ENCODE data around the gene KRTAP12-1. TPM values are rescaled to one million over a fixed set of nuclear protein-coding genes. Genes with fewer than 3 reads are reported as not detected.
"Not testable (repeated sequence)": the region's sequence is repeated elsewhere in the genome, so short reads cannot be mapped to it uniquely, and the experiment has no call there.

KRTAP12-1 gene
- total and polyA plus RNA-seq, 2 donors (not counting 1 experiment from before 2014, with no cell fraction given): not detected

DNA sequence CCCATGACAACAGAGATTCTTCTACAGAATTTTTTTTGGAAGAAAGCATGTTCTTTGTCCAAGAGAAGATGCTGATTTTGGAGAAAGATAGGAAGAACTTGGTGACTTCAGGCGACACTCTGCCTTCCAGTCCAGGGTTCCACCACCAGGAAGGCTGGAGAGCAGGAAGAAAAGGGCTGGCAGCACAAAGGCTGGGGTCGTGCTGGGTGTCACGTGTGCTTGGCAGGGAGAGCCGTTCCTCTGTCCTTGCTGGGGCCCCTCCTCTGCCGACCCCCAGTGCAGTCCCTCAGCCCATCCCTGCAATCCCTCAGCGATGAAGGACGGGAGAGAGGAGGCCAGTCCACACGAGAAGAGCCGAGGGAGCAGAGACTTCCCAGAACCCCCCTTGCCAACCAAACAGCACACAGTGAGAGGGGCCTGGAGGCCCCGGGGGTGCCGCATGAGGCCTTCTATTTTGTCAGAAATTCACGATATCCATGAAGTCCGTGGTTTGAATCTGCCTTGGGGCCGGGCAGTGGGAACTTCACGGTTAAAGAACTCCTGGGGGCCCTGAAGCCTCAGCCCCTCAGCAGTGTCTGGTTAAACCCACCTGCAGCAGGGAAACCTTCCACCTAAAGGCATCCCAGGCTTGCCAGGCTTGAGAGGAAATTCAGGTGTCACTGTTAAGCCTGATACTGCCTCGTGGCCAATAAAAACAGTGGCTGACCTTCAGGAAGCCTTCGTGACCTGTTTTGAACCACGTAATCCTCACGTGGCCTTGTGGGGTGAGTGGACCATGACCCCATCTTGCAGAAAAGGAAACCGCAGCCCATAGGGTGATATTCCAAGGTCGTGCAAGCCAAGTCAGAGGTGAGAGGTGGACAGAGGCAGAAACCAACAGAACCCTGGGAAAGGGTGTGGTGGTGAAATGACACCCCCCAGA, 18.4 kb upstream of the KRTAP12-1 start:
- no peaks in the 10 kb centered on the region for H3K79me2 ChIP-seq (ENCODE audit: control insufficient read depth, insufficient read depth, low read length)
- DNase-seq (ENCODE audit: low read depth in 2 of 2): no peak
- H3K4me3 ChIP-seq (replicated peaks in 1 of 4; ENCODE audit: control extremely low read depth in 1 of 4, insufficient read depth in 1 of 4, low read depth in 3 of 4, low read length in 4 of 4): no peak overlapping the region
- TF ChIP-seq, protein P1, sequence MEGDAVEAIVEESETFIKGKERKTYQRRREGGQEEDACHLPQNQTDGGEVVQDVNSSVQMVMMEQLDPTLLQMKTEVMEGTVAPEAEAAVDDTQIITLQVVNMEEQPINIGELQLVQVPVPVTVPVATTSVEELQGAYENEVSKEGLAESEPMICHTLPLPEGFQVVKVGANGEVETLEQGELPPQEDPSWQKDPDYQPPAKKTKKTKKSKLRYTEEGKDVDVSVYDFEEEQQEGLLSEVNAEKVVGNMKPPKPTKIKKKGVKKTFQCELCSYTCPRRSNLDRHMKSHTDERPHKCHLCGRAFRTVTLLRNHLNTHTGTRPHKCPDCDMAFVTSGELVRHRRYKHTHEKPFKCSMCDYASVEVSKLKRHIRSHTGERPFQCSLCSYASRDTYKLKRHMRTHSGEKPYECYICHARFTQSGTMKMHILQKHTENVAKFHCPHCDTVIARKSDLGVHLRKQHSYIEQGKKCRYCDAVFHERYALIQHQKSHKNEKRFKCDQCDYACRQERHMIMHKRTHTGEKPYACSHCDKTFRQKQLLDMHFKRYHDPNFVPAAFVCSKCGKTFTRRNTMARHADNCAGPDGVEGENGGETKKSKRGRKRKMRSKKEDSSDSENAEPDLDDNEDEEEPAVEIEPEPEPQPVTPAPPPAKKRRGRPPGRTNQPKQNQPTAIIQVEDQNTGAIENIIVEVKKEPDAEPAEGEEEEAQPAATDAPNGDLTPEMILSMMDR (conservative IDR thresholded peaks at IDR 0.05 in 1 of 2, IDR thresholded peaks at IDR 0.05 in 1 of 2; ENCODE audit: low read depth in 1 of 2, low read length in 2 of 2): no peak
- no peak for TF ChIP-seq EZH2 (IDR thresholded peaks at IDR 0.05; ENCODE audit: low read length, missing control alignments)
- no peak overlapping the region for H3K27ac ChIP-seq (ENCODE audit: insufficient read depth, low read length)
- H3K9me3 ChIP-seq (ENCODE audit: control insufficient read depth, insufficient read depth, low read depth, low read length): no peaks in the 10 kb centered on the region
- H3K4me1 ChIP-seq (ENCODE audit: control insufficient read depth, extremely low read depth, insufficient read depth, low read length): no peaks in the 10 kb centered on the region
- H3K36me3 ChIP-seq (ENCODE audit: control insufficient read depth, insufficient read depth, low read length): no peaks in the 10 kb centered on the region
- no peaks in the 10 kb centered on the region for H4K20me1 ChIP-seq (ENCODE audit: control insufficient read depth, extremely low read depth, insufficient read depth, low read length)
- no peak overlapping the region for H2AFZ ChIP-seq (ENCODE audit: low read length)
- H3K9ac ChIP-seq (ENCODE audit: insufficient read depth, low read length): no peak overlapping the region
- peaks cover 8% of the 10 kb centered on the region for H3K27me3 ChIP-seq (ENCODE audit: control insufficient read depth, insufficient read depth, low read length)
- no peak overlapping the region for H3K4me2 ChIP-seq (ENCODE audit: extremely low read depth, insufficient read depth, low read length)

DNA sequence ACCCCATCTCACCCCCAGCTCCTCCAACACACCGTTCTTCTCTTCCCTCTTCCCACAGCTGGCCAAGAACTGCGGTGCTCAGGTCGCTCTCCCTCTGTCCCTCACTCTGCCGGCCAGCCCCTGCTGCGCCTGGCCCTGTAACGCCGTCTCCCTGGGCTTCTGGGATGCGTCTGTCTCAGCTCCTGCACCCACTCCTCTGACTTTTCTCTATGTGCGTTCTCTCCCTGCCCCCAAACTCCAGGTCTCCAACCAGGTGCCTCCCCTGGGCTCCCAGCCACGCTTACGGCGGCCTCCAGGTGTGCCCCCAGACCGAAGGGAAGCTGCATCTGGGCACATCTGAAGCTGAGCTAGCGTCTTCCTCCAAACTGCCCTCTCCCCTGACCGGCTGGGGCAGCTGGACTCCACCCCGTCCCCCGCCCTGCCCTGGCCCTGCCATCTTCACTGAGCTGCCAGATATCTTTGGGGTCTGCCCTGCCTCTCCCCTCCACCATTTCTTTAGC, 17.6 kb upstream of the KRTAP12-1 start:
- H4K20me1 ChIP-seq (ENCODE audit: control insufficient read depth, extremely low read depth, insufficient read depth, low read length): no peaks in the 10 kb centered on the region
- no peaks in the 10 kb centered on the region for H3K36me3 ChIP-seq (ENCODE audit: control insufficient read depth, insufficient read depth, low read length)
- no peak overlapping the region for H3K9ac ChIP-seq (ENCODE audit: insufficient read depth, low read length)
- H2AFZ ChIP-seq (ENCODE audit: low read length): no peak overlapping the region
- peaks cover 6% of the 10 kb centered on the region for H3K27me3 ChIP-seq (ENCODE audit: control insufficient read depth, insufficient read depth, low read length)
- no peaks in the 10 kb centered on the region for H3K9me3 ChIP-seq (ENCODE audit: control insufficient read depth, insufficient read depth, low read depth, low read length)
- H3K4me1 ChIP-seq (ENCODE audit: control insufficient read depth, extremely low read depth, insufficient read depth, low read length): no peaks in the 10 kb centered on the region
- H3K27ac ChIP-seq (ENCODE audit: insufficient read depth, low read length): no peak overlapping the region
- no peaks in the 10 kb centered on the region for H3K79me2 ChIP-seq (ENCODE audit: control insufficient read depth, insufficient read depth, low read length)
- no peak overlapping the region for H3K4me3 ChIP-seq (replicated peaks in 1 of 4; ENCODE audit: control extremely low read depth in 1 of 4, insufficient read depth in 1 of 4, low read depth in 3 of 4, low read length in 4 of 4)
- TF ChIP-seq EZH2 (IDR thresholded peaks at IDR 0.05; ENCODE audit: low read length, missing control alignments): no peak
- TF ChIP-seq, protein P1 (conservative IDR thresholded peaks at IDR 0.05 in 1 of 2, IDR thresholded peaks at IDR 0.05 in 1 of 2; ENCODE audit: low read depth in 1 of 2, low read length in 2 of 2): no peak
- no peak overlapping the region for H3K4me2 ChIP-seq (ENCODE audit: extremely low read depth, insufficient read depth, low read length)
- DNase-seq (ENCODE audit: low read depth in 2 of 2): no peak

DNA sequence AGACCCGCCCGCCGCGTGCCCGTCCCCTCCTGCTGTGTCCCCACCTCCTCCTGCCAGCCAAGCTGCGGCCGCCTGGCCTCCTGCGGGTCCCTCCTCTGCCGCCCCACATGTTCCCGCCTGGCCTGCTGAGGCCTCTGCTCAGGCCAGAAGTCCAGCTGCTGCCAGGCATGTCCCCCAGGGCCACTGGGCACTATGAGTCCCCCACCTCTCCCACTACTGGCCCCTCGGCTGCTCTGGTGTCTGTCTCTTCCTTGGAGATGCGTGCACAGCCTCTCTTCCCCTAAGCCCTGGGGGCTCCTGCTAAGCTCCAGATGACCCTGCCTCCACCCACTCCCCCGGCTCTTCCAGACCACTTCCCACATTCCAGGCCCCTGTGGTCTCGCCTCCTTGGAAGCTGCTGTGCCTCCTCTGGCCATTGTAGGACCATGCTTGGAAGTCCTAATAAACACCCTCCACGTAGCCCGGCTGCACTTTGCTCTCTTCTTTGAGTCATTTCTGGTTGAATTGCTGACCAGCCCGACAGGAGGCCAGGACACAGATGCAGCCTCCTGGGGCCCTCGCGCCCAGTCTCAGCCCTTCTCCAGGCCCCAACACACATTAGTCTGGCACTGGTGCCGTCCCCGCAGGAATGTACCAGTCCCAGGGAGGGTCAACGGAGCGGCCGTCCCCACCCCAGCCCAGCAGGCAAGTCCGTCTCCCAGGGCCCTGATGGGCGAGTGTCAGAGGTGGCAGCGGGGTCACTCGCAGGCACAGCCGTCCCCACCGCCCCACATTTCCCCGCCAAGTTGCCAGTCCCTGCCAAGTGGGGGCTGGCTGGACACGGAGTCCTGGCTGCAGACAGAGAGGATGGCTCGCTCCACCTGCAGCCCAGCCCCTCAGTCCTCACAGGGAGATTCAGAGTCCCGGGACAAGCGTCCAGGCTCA, 16.1 kb upstream of the KRTAP12-1 start:
- no peaks in the 10 kb centered on the region for H3K9me3 ChIP-seq (ENCODE audit: control insufficient read depth, insufficient read depth, low read depth, low read length)
- no peak overlapping the region for H2AFZ ChIP-seq (ENCODE audit: low read length)
- peaks cover 5% of the 10 kb centered on the region for H3K27me3 ChIP-seq (ENCODE audit: control insufficient read depth, insufficient read depth, low read length)
- H3K9ac ChIP-seq (ENCODE audit: insufficient read depth, low read length): no peak overlapping the region
- no peak for DNase-seq (ENCODE audit: low read depth in 2 of 2)
- no peak overlapping the region for H3K27ac ChIP-seq (ENCODE audit: insufficient read depth, low read length)
- no peak for TF ChIP-seq EZH2 (IDR thresholded peaks at IDR 0.05; ENCODE audit: low read length, missing control alignments)
- TF ChIP-seq, protein P1 (conservative IDR thresholded peaks at IDR 0.05 in 1 of 2, IDR thresholded peaks at IDR 0.05 in 1 of 2; ENCODE audit: low read depth in 1 of 2, low read length in 2 of 2): no peak
- no peaks in the 10 kb centered on the region for H3K4me1 ChIP-seq (ENCODE audit: control insufficient read depth, extremely low read depth, insufficient read depth, low read length)
- no peak overlapping the region for H3K4me2 ChIP-seq (ENCODE audit: extremely low read depth, insufficient read depth, low read length)
- no peak overlapping the region for H3K4me3 ChIP-seq (replicated peaks in 1 of 4; ENCODE audit: control extremely low read depth in 1 of 4, insufficient read depth in 1 of 4, low read depth in 3 of 4, low read length in 4 of 4)
- no peaks in the 10 kb centered on the region for H3K36me3 ChIP-seq (ENCODE audit: control insufficient read depth, insufficient read depth, low read length)
- no peaks in the 10 kb centered on the region for H4K20me1 ChIP-seq (ENCODE audit: control insufficient read depth, extremely low read depth, insufficient read depth, low read length)
- no peaks in the 10 kb centered on the region for H3K79me2 ChIP-seq (ENCODE audit: control insufficient read depth, insufficient read depth, low read length)

DNA sequence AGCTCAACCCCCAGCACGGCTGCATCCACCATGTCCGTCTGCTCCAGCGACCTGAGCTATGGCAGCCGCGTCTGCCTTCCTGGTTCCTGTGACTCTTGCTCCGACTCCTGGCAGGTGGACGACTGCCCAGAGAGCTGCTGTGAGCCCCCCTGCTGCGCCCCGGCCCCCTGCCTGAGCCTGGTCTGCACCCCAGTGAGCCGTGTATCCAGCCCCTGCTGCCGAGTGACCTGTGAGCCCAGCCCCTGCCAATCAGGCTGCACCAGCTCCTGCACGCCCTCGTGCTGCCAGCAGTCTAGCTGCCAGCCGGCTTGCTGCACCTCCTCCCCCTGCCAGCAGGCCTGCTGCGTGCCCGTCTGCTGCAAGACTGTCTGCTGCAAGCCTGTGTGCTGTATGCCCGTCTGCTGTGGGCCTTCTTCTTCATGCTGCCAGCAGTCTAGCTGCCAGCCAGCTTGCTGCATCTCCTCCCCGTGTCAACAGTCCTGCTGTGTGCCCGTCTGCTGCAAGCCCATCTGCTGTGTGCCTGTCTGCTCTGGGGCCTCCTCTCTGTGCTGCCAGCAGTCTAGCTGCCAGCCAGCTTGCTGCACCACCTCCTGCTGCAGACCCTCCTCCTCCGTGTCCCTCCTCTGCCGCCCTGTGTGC, 15.3 kb upstream of the KRTAP12-1 start, which contains the start of gene KRTAP10-12:
Gene KRTAP10-12, plus strand, starts transcription at position 1 of the 639 bp plus-strand sequence. Its CDS starts 30 bp downstream, at position 31.
- not testable (repeated sequence) for H3K4me3 ChIP-seq (replicated peaks in 1 of 4; ENCODE audit: control extremely low read depth in 1 of 4, insufficient read depth in 1 of 4, low read depth in 3 of 4, low read length in 4 of 4); H3K9me3 ChIP-seq (ENCODE audit: control insufficient read depth, insufficient read depth, low read depth, low read length); H3K4me1 ChIP-seq (ENCODE audit: control insufficient read depth, extremely low read depth, insufficient read depth, low read length); H3K36me3 ChIP-seq (ENCODE audit: control insufficient read depth, insufficient read depth, low read length); H4K20me1 ChIP-seq (ENCODE audit: control insufficient read depth, extremely low read depth, insufficient read depth, low read length); H2AFZ ChIP-seq (ENCODE audit: low read length); H3K27me3 ChIP-seq (ENCODE audit: control insufficient read depth, insufficient read depth, low read length); H3K9ac ChIP-seq (ENCODE audit: insufficient read depth, low read length); H3K27ac ChIP-seq (ENCODE audit: insufficient read depth, low read length); H3K4me2 ChIP-seq (ENCODE audit: extremely low read depth, insufficient read depth, low read length); DNase-seq (ENCODE audit: low read depth in 2 of 2); H3K79me2 ChIP-seq (ENCODE audit: control insufficient read depth, insufficient read depth, low read length)

Measured in fibroblast of lung (primary cell).